Breast epithelium (tissue), 4 donors: Measurements from ENCODE around the gene P2RY12. TPM values are rescaled to one million over a fixed set of nuclear protein-coding genes. Genes with fewer than 3 reads are reported as not detected.

Experiments
- DNase-seq, 2 donors: peaks; one replicate each; pipeline ENCODE4 v3.0.0-alpha.2; 2019; ENCODE audit warnings: low spot score in 2 of 2
- H3K27ac ChIP-seq, 2 donors: fragments of 200-600 bp; sonication (generic) in 1 of 2; one replicate each; pipeline ENCODE4 v1.5.1; 2016 to 2019; ENCODE audit warnings: mild to moderate bottlenecking in 1 of 2
- H3K27me3 ChIP-seq, 2 donors: fragments of 200-600 bp; sonication (generic) in 1 of 2; one replicate each; pipeline versions ENCODE4 v1.5.1 to v1.6.0; 2017 to 2019; ENCODE audit warnings: control low read depth in 1 of 2, mild to moderate bottlenecking in 1 of 2
- H3K36me3 ChIP-seq: fragments of 200-600 bp; one replicate; pipeline ENCODE4 v1.5.1; 2019
- H3K4me1 ChIP-seq, 2 donors: fragments of 200-600 bp; sonication (generic); one replicate each; pipeline ENCODE4 v1.5.1; 2016 to 2019; ENCODE audit warnings: control low read depth in 1 of 2
- H3K4me3 ChIP-seq, 3 donors: fragments of 200-600 bp; sonication (generic); 1 replicate in 2 of 3; 2 replicates in 1 of 3; pipeline ENCODE4 v1.5.1; 2016 to 2019; ENCODE audit warnings: mild to moderate bottlenecking in 3 of 3, moderate library complexity in 2 of 3
- H3K9me3 ChIP-seq, 2 donors: fragments of 200-600 bp; sonication (generic) in 1 of 2; one replicate each; pipeline ENCODE4 v1.5.1; 2016 to 2019; ENCODE audit warnings: control low read depth in 1 of 2
- CTCF ChIP-seq, 3 donors: fragments of 450-650 bp; IDR thresholded peaks; one replicate each; pipeline ENCODE4 v1.5.1; 2016 to 2017; ENCODE audit warnings: antibody characterized with exemption in 3 of 3, mild to moderate bottlenecking in 3 of 3, moderate library complexity in 3 of 3
- POLR2A ChIP-seq: fragments of 450-650 bp; IDR thresholded peaks from one replicate; pipeline ENCODE4 v1.6.1; 2016; ENCODE audit warnings: antibody characterized with exemption, mild to moderate bottlenecking, moderate library complexity
- POLR2AphosphoS5 ChIP-seq, 3 donors: sonication (generic); formaldehyde crosslinking; IDR thresholded peaks; one replicate each; pipeline ENCODE4 v1.6.1; 2017; ENCODE audit warnings: antibody characterized with exemption in 3 of 3
- intact Hi-C: fragments of 100-400 bp; cut with DNase I; formaldehyde crosslinking; loops from one replicate; pipeline ENCODE4 v1.15.1; 2023; ENCODE audit warnings: low total_unique reads
- total RNA-seq, 3 donors: library from RNA; depleted of rRNA; stranded (reverse); fragments of >200 nt; gene quantifications; one replicate each; pipeline ENCODE4 v1.1.0, GENCODE V29; 2016

P2RY12 gene
- 1 to 10 TPM; 3.6 to 9.0 (median 3.7) TPM for total RNA-seq

GRCh38 chr3:151384741-151385174 is at the start of gene P2RY12:
TSS of gene P2RY12 (minus strand) at chr3:151384753. CDS start at chr3:151338845, 45,908 bp downstream.
- no peaks in the 10 kb centered on the region for H3K27me3 ChIP-seq
- peak within 1 kb of the TSS; percentile 8 to 26 (median 20) for H3K4me3 ChIP-seq
- intact Hi-C loops = no loop called here
- no peaks in the 10 kb centered on the region for H3K36me3 ChIP-seq
- no peak for DNase-seq
- no peak for TF ChIP-seq CTCF (IDR thresholded peaks at IDR 0.05)
- TF ChIP-seq POLR2AphosphoS5 (IDR thresholded peaks at IDR 0.05) = no peak
- no peak for TF ChIP-seq POLR2A
- no peaks in the 10 kb centered on the region for H3K9me3 ChIP-seq
- H3K4me1 ChIP-seq = no peaks in the 10 kb centered on the region
- H3K27ac ChIP-seq = no peak within 1 kb of the TSS

- Histone ChIP-seq H3K27me3 (no peaks in the 10 kb centered on the region), H3K36me3 (no peaks in the 10 kb centered on the region), H3K4me3 (no peak overlapping the region), H3K4me1 (no peaks in the 10 kb centered on the region), H3K9me3 (no peaks in the 10 kb centered on the region), H3K27ac (no peak overlapping the region)
- no peak for TF ChIP-seq CTCF (IDR thresholded peaks at IDR 0.05)
- TF ChIP-seq POLR2A = no peak
- TF ChIP-seq POLR2AphosphoS5 (IDR thresholded peaks at IDR 0.05) = no peak
- no peak for DNase-seq
- intact Hi-C loops = no loop called here
These were observed 48.2 kb upstream of the P2RY12 start for GRCh38 chr3:151432616-151433372.

- TF ChIP-seq POLR2A (no peak), POLR2AphosphoS5 (IDR thresholded peaks at IDR 0.05) (no peak), CTCF (IDR thresholded peaks at IDR 0.05) (no peak)
- DNase-seq = no peak
- no peak overlapping the region for H3K27ac ChIP-seq
- intact Hi-C loops = no loop called here
- H3K4me3 ChIP-seq = no peak overlapping the region
- no peaks in the 10 kb centered on the region for H3K36me3 ChIP-seq
- no peaks in the 10 kb centered on the region for H3K9me3 ChIP-seq
- no peaks in the 10 kb centered on the region for H3K27me3 ChIP-seq
- no peaks in the 10 kb centered on the region for H3K4me1 ChIP-seq
These were observed 47.4 kb upstream of the P2RY12 start for GRCh38 chr3:151431940-151432339.

GRCh38 chr3:151430821-151431484 is 46.4 kb upstream of the P2RY12 start:
- Histone ChIP-seq H3K4me3 (no peak overlapping the region), H3K27ac (no peak overlapping the region), H3K4me1 (no peaks in the 10 kb centered on the region), H3K27me3 (no peaks in the 10 kb centered on the region), H3K9me3 (no peaks in the 10 kb centered on the region), H3K36me3 (no peaks in the 10 kb centered on the region)
- intact Hi-C loops = no loop called here
- no peak for DNase-seq
- no peak for TF ChIP-seq CTCF (IDR thresholded peaks at IDR 0.05)
- no peak for TF ChIP-seq POLR2A
- TF ChIP-seq POLR2AphosphoS5 (IDR thresholded peaks at IDR 0.05) = no peak

- no peaks in the 10 kb centered on the region for H3K4me1 ChIP-seq
- H3K27me3 ChIP-seq = no peaks in the 10 kb centered on the region
- H3K4me3 ChIP-seq = no peak overlapping the region
- DNase-seq = no peak
- H3K36me3 ChIP-seq = no peaks in the 10 kb centered on the region
- TF ChIP-seq POLR2A (no peak), CTCF (IDR thresholded peaks at IDR 0.05) (no peak), POLR2AphosphoS5 (IDR thresholded peaks at IDR 0.05) (no peak)
- H3K27ac ChIP-seq = no peak overlapping the region
- intact Hi-C loops = loop anchor here (10.0 kb wide), 1 partner anchor 1124 kb away; no protein-coding TSS in a partner anchor
- no peaks in the 10 kb centered on the region for H3K9me3 ChIP-seq
These were observed 43.8 kb upstream of the P2RY12 start for GRCh38 chr3:151428386-151428785.
